ENCODE data around the gene SPAG9.

- no peak for TF ChIP-seq CTCF (IDR thresholded peaks at IDR 0.05 in 8 of 11, conservative IDR thresholded peaks at IDR 0.05 in 3 of 11)
- TF ChIP-seq POLR2AphosphoS5 (IDR thresholded peaks at IDR 0.05) = no peak
- no peak for TF ChIP-seq POLR2A (IDR thresholded peaks at IDR 0.05)
Observed at GRCh38 chr17:50948711-50949110, 172.0 kb downstream of the SPAG9 start.
